Right renal pelvis (tissue), 4 donors: ENCODE data around the gene ASIC5. TPM values are rescaled to one million over a fixed set of nuclear protein-coding genes. Genes with fewer than 3 reads are reported as not detected.
"Not testable (repeated sequence)": the region's sequence is repeated elsewhere in the genome, so short reads cannot be mapped to it uniquely, and the experiment has no call there.

ENCODE experiments used
- DNase-seq, 4 donors: peaks; one replicate each; pipeline ENCODE4 v3.0.0-alpha.2; 2013; ENCODE audit warnings: low read depth in 4 of 4, low spot score in 3 of 4, missing footprints in 1 of 4
- polyA plus RNA-seq, 4 donors: library from polyadenylated mRNA; unstranded; fragments of 120-200 nt; gene quantifications; one replicate each; pipeline ENCODE4 v1.2.1, GENCODE V29; 2013; ENCODE audit not compliant: insufficient read length in 4 of 4

Gene ASIC5
- polyA plus RNA-seq: under 1 TPM in 2 of 4 donors, not detected in 2; 0.12 to 0.20 TPM

- DNase-seq: no peak
These were observed at the start of gene ASIC5 for GRCh38 chr4:155866177-155866576. ASIC5 (minus strand) TSS chr4:155866277; CDS start chr4:155866226, 51 bp downstream.

GRCh38 chr4:155914782-155915181 is 48.7 kb upstream of the ASIC5 start:
- peak in 1 of 4 donors; percentile 7 for DNase-seq

GRCh38 chr4:155911905-155912304 is 45.8 kb upstream of the ASIC5 start:
- no peak for DNase-seq

GRCh38 chr4:155909615-155910226 is 43.6 kb upstream of the ASIC5 start:
- DNase-seq: no peak

GRCh38 chr4:155908187-155909139 is 42.4 kb upstream of the ASIC5 start:
- DNase-seq: no peak

GRCh38 chr4:155907556-155907955 is 41.5 kb upstream of the ASIC5 start:
- no peak for DNase-seq

GRCh38 chr4:155906554-155907247 is 40.6 kb upstream of the ASIC5 start:
- DNase-seq: peak in 3 of 4 donors; percentile 37 to 52 (median 47)

GRCh38 chr4:155904331-155904730 is 38.3 kb upstream of the ASIC5 start:
- no peak for DNase-seq

GRCh38 chr4:155903453-155903852 is 37.4 kb upstream of the ASIC5 start, which contains the start of gene TDO2:
TDO2 (plus strand) TSS chr4:155903696; CDS start chr4:155903759, 63 bp downstream.
- no peak for DNase-seq

- no peak for DNase-seq
These were observed 34.9 kb upstream of the ASIC5 start for GRCh38 chr4:155901013-155901412.

- peak in 3 of 4 donors; percentile 10 to 34 (median 20) for DNase-seq
These were observed 34.3 kb upstream of the ASIC5 start for GRCh38 chr4:155900381-155900780.

- peak in 1 of 4 donors; percentile 5 for DNase-seq
These were observed 33.8 kb upstream of the ASIC5 start for GRCh38 chr4:155899891-155900290.

GRCh38 chr4:155898371-155898770 is 32.3 kb upstream of the ASIC5 start:
- not testable (repeated sequence) for DNase-seq

- DNase-seq: no peak
These were observed 25.0 kb upstream of the ASIC5 start for GRCh38 chr4:155891058-155891457.

- no peak for DNase-seq
These were observed 23.9 kb upstream of the ASIC5 start for GRCh38 chr4:155889946-155890345.

GRCh38 chr4:155889031-155889793 is 23.1 kb upstream of the ASIC5 start:
- DNase-seq: no peak

- no peak for DNase-seq
These were observed 21.9 kb upstream of the ASIC5 start for GRCh38 chr4:155887847-155888570.

GRCh38 chr4:155887045-155887444 is 21.0 kb upstream of the ASIC5 start:
- no peak for DNase-seq

GRCh38 chr4:155885666-155886065 is 19.6 kb upstream of the ASIC5 start:
- DNase-seq: no peak
